CD4-positive, alpha-beta T cell treated with Interleukin-15 for 1 hour (primary cell): ENCODE data around the gene SLC25A34.
"Not testable (repeated sequence)": the region's sequence is repeated elsewhere in the genome, so short reads cannot be mapped to it uniquely, and the experiment has no call there.

ENCODE experiments used
- DNase-seq: peaks from one replicate; pipeline ENCODE4 v3.0.0-alpha.2; 2020

The SLC25A34 gene

DNA sequence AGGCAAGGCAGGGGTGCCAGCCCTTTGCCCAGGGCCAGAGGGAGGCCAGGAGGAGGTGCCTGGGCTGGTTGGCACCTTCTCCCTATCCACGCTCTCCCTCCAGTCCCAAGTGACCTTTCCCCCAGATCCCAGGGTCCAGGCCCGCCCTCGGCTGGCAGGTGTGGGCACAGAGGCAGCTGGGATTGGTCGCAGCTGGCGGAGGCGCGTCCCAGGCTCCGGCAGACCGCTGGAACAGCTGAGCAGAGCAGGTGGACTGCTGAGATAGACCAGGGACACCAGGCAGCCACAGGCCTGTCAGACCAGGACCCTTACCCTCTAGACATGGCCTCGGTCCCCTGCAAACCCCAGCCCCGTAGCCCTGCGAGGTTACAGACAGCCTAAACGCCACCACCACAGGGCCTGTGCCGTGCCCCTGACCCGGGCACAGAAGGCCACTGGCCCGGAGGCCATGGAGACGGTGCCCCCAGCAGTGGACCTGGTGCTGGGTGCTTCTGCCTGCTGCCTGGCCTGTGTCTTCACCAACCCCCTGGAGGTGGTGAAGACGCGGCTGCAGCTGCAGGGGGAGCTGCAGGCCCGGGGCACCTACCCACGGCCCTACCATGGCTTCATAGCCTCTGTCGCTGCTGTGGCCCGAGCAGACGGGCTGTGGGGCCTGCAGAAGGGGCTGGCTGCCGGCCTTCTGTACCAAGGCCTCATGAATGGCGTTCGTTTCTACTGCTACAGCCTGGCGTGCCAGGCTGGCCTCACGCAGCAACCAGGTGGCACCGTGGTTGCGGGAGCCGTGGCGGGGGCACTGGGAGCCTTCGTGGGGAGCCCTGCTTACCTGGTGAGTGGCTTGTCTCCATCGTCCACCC, at the start of gene SLC25A34:
TSS of gene SLC25A34 (plus strand) at position 221 of the 854 bp plus-strand sequence. CDS start at position 449, 228 bp downstream.
- DNase-seq: no peak

DNA sequence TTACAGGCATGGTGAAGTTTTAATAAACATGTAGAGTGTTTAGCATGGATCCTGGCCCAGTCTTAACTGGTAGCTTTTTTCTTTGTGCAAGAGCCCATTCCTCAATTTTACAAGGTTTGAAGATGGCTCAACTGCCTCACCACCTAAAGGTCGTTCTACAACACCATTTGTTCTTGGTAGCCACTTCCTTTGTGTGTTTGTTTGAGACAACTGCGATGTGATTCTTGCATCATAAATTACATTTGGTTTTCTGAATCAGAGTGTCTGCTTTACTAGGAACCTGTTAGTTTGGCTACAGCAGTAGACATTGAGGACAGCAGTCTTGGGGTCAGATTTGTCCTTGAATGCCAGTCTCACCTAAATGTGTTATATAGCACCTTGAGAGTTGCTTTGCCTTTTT, 48.6 kb upstream of the SLC25A34 start:
- DNase-seq: no peak

- DNase-seq: no peak
Observed at GRCh38 chr1:15690317-15690716, 45.7 kb upstream of the SLC25A34 start.

- DNase-seq: no peak
Observed at GRCh38 chr1:15691434-15692032, 44.5 kb upstream of the SLC25A34 start.

GRCh38 chr1:15692121-15692682, 43.9 kb upstream of the SLC25A34 start:
- no peak for DNase-seq

GRCh38 chr1:15693371-15693770, 42.7 kb upstream of the SLC25A34 start:
- DNase-seq: no peak

GRCh38 chr1:15696956-15697521, 39.0 kb upstream of the SLC25A34 start:
- DNase-seq: peak; percentile 70

GRCh38 chr1:15698201-15698600, 37.9 kb upstream of the SLC25A34 start:
- DNase-seq: no peak

DNA sequence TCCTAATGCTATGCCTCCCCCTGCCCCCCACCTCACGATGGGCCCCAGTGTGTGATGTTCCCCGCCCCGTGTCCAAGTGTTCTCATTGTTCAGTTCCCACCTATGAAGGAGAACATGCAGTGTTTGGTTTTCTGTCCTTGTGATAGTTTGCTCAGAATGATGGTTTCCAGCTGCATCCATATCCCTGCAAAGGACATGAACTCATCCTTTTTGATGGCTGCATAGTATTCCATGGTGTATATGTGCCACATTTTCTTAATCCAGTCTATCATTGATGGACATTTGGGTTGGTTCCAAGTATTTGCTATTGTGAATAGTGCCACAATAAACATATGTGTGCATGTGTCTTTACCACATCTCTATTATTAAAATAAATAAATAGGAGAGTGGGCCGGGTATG, 36.7 kb upstream of the SLC25A34 start:
- not testable (repeated sequence) for DNase-seq

DNA sequence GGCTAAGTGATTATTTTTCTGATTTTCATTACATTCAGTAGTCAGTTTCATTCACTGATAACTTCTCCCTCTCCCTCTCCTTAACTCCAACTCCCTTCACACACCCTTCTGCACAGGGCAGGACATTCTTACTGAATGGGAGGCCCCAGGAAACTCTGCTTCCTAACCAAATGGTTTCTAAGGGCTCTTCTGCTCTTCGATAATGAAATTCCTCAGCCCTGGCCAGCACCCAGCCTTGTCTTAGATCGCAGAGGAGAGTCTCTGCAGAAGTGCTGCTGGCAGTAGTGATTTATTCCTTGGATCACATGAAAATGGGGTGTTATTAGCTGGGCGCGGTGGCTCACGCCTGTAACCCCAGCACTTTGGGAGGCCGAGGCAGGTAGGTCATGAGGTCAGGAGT, 35.5 kb upstream of the SLC25A34 start:
- no peak for DNase-seq

- DNase-seq: no peak
Observed at GRCh38 chr1:15701784-15702183, 34.3 kb upstream of the SLC25A34 start.

GRCh38 chr1:15702722-15703550, 33.1 kb upstream of the SLC25A34 start:
- DNase-seq: no peak

DNA sequence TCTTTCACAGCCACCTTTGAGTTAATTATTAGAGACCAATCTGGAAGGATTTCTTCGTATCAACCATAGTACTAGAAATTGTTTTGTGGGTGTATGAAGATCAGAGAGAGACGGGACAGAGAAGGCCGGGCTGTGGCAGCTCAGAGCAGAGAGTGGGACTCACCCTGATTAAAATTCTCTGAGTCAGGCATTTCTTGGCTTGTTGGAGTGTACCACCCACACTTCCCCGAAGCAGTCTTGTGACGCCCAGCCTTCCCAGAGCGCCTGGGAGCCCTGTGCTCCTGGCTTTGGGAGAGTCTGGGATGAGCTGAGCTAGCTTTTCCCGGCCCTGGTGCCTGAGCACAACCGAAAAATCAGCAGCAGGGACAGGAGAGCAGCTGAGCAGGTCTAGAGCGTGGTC, 32.5 kb upstream of the SLC25A34 start:
- no peak for DNase-seq

DNA sequence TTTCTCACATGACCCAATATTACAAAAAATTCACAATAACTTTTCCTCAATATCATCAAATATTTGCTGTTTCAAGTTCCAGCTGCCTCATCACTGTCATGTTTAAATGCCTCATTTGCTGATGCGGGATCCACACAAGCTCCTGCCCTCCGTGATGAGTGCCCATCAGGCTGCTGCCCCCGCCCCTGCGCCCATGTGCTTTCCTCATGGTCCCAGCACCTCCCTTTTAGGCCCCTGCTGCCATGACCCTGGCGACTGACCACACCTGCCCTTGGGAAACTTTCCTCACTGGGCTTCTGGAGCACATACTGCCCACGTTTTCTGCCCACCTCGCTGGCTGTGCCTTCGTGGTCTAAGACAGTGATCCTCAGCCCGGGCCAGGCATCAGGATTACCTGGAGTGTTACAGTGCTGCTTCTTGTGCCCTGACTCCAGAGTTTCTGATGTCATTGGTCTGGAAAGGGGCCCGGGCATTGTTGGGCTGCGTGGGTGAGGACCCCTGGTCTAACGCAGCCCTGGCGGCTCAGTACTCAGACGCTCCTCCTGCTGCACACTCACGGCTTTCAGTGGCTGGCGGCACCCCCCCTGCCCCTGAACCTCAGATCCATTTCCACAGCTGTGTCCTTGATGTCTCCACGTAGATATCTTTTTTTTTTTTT, 31.4 kb upstream of the SLC25A34 start:
- no peak for DNase-seq

DNA sequence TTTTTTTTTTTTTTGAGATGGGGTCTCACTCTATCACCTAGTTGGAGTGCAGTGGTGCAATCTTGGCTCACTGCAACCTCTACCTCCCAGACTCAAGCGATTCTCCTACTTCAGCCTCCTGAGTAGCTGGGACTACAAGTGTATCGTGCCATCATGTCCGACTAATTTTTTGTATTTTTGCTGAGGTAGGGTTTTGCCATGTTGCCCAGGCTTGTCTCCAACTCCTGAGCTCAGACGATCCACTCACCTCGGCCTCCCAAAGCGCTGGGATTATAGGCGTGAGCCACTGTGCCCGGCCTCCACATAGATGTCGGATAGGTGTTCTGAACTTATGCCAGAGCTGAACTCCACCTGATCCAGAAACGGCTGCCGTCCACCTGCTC, 30.9 kb upstream of the SLC25A34 start:
- DNase-seq: no peak

DNA sequence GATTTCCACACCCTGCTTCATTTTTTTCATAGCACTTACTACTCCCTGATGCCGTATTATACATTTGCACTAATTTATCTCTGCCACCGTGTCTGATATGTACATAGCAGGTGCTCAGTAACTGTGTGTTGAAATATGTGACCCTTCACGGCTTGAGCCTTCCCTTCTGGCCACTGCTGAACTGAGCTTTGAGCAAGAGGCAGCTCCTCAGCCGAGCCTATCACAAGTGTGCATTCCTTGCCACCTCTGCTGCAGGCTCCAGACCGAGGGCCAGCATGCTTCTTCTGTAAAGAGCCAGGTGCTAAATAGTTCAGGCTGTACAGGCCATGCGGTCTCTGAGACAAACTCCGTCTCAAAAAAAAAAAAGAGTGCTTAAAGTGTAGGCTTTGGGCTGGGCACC, 29.3 kb upstream of the SLC25A34 start:
- DNase-seq: no peak

GRCh38 chr1:15707239-15707925, 28.7 kb upstream of the SLC25A34 start:
- no peak for DNase-seq

DNA sequence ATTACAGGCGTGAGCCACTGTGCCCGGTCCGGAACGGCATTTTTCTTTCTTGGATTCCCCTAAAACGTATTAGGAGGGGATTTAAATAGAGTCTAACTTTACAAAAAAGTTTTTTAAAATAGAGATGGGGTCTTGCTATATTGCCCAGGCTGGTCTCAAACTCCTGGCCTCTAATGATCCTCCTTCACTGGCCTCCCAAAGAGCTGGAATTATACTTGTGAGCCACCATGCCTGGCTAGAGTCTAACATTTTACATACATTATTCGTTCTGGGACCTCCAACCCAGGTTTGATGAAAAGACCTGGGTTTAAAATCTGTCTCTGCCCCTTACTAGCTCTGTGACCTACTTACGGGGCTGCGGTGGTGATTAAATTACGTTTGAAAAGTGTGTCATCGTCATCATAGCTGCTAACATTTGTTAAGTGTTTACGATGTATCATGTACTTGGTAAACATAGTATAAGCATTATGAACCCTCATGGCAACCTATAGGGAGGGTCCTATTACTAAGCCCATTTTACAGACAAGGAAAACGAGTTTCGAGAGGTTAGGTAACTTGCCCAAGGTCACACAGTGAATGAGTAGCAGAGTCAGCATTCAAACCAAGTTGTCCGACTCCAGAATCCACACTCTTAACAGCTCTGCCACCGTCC, 27.4 kb upstream of the SLC25A34 start:
- DNase-seq: no peak

DNA sequence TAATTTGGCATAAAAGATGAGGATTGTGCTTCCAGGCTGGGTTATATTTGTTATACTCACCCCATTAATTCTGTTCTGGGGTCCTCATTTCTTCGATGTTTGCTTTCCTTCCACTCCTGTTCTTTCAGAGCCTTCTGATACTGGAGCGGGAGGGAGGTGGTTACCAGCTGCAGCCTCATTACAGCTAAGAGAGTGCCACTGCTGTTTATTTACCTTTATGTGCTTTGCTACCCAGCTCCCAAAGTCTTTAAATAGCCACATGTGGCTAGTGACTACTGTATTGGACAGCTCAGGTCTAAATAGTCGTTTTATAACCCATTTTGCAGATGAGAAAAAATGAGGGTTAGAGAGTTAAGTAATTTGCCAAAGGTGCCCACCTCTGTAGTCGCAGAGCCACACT, 26.8 kb upstream of the SLC25A34 start:
- DNase-seq: no peak

DNA sequence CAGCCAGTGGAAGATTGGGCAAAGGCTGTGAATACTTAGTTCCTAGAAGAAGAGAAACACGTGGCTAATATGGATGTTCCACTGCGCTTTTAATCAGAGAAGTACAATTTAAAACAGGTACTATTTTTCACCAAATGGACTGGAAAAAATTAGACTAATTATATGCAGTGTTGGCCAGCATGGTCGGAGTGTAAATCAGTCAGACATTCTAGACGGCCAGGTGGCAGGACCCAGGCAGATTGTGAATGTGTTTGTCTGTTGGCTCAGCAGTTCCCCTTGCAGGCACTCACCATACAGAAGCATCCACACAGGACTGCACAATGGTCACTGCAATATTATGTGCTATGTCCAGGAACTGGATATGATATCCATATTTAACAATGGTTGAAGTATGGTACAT, 23.9 kb upstream of the SLC25A34 start:
- DNase-seq: no peak
